ENCODE results near the gene MCL1. TPM values are rescaled to one million over a fixed set of nuclear protein-coding genes. Genes with fewer than 3 reads are reported as not detected.

The MCL1 gene
- total RNA-seq, 1 donor from 2014 or later: 233 TPM

DNA sequence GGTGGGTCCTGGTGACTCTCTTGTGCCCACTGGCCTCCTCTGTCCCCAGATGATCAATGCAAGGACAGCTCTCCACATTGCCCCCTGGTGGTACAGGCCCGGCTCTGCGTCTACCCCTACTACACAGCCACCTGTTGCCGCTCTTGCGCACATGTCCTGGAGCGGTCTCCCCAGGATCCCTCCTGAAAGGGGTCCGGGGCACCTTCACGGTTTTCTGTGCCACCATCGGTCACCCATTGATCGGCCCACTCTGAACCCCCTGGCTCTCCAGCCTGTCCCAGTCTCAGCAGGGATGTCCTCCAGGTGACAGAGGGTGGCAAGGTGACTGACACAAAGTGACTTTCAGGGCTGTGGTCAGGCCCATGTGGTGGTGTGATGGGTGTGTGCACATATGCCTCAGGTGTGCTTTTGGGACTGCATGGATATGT, 19.4 kb downstream of the MCL1 start:
- H3K9me3 Mint-ChIP-seq: no peaks in the 10 kb centered on the region
- intact Hi-C loops (cut with micrococcal nuclease): loop anchor here (1.0 to 10.0 kb wide), 5 partner anchors 43 to 447 kb away; partner anchors contain the start of genes CTSS, ENSA, FALEC and MINDY1
- H3K4me3 Mint-ChIP-seq: peak overlapping the region; percentile 96
- DNase-seq (peak; percentile 69), ATAC-seq (ENCODE audit: low read depth) (no peak)
- TF ChIP-seq, protein P1, sequence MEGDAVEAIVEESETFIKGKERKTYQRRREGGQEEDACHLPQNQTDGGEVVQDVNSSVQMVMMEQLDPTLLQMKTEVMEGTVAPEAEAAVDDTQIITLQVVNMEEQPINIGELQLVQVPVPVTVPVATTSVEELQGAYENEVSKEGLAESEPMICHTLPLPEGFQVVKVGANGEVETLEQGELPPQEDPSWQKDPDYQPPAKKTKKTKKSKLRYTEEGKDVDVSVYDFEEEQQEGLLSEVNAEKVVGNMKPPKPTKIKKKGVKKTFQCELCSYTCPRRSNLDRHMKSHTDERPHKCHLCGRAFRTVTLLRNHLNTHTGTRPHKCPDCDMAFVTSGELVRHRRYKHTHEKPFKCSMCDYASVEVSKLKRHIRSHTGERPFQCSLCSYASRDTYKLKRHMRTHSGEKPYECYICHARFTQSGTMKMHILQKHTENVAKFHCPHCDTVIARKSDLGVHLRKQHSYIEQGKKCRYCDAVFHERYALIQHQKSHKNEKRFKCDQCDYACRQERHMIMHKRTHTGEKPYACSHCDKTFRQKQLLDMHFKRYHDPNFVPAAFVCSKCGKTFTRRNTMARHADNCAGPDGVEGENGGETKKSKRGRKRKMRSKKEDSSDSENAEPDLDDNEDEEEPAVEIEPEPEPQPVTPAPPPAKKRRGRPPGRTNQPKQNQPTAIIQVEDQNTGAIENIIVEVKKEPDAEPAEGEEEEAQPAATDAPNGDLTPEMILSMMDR (IDR thresholded peaks at IDR 0.05): peak; percentile 91
- CTCF ChIA-PET: interaction anchor here (0.6 to 13.3 kb wide), 25 partner anchors 8 to 446 kb away, joined by 3 to 358 read pairs (median 4); partner anchors contain the start of genes ENSA, FALEC, MCL1 and MINDY1
- peak overlapping the region; percentile 50 for H3K27ac Mint-ChIP-seq
- H3K36me3 Mint-ChIP-seq (ENCODE audit: low read depth): no peaks in the 10 kb centered on the region
- POLR2A ChIA-PET: interaction anchor here (0.6 to 14.0 kb wide), 7 partner anchors 9 to 137 kb away, joined by 3 to 1106 read pairs (median 11); partner anchors contain the start of genes ADAMTSL4, ENSA, GOLPH3L and MCL1
- H3K4me1 Mint-ChIP-seq: peaks cover 46% of the 10 kb centered on the region
- H3K27me3 Mint-ChIP-seq: no peaks in the 10 kb centered on the region

DNA sequence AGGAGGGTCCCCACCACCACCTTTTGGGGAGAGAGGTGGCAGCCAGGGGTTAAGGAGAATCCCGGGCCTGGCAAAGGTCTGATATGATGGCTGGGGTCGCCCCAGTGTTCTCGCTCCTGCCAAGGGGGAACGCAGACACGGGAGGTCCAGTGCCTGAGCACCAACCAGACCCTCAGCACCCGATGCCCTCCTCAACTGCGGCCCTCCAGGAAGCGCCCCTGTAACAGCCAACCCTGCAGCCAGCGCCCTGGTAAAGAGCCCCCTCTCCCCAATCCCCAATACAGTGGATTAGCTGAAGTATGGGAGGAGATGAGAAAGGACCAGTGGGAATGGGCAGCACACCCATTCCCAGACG, 19.8 kb downstream of the MCL1 start:
- ChIA-PET POLR2A (interaction anchor here (0.6 to 14.0 kb wide), 6 partner anchors 8 to 69 kb away, joined by 3 to 1106 read pairs (median 100); partner anchors contain the start of genes ADAMTSL4, ENSA and MCL1), CTCF (interaction anchor here (0.6 to 13.3 kb wide), 16 partner anchors 8 to 447 kb away, joined by 3 to 358 read pairs (median 4); partner anchors contain the start of genes ENSA, FALEC, MCL1 and MINDY1)
- no peaks in the 10 kb centered on the region for H3K36me3 Mint-ChIP-seq (ENCODE audit: low read depth)
- intact Hi-C loops (cut with micrococcal nuclease): loop anchor here (1.0 to 10.0 kb wide), 5 partner anchors 42 to 448 kb away; partner anchors contain the start of genes CTSS, ENSA, FALEC and MINDY1
- no peak overlapping the region for H3K4me3 Mint-ChIP-seq
- peaks cover 42% of the 10 kb centered on the region for H3K4me1 Mint-ChIP-seq
- H3K27me3 Mint-ChIP-seq: no peaks in the 10 kb centered on the region
- H3K27ac Mint-ChIP-seq: no peak overlapping the region
- no peaks in the 10 kb centered on the region for H3K9me3 Mint-ChIP-seq
- TF ChIP-seq, protein P1 (IDR thresholded peaks at IDR 0.05): no peak
- ATAC-seq (ENCODE audit: low read depth) (no peak), DNase-seq (no peak)

DNA sequence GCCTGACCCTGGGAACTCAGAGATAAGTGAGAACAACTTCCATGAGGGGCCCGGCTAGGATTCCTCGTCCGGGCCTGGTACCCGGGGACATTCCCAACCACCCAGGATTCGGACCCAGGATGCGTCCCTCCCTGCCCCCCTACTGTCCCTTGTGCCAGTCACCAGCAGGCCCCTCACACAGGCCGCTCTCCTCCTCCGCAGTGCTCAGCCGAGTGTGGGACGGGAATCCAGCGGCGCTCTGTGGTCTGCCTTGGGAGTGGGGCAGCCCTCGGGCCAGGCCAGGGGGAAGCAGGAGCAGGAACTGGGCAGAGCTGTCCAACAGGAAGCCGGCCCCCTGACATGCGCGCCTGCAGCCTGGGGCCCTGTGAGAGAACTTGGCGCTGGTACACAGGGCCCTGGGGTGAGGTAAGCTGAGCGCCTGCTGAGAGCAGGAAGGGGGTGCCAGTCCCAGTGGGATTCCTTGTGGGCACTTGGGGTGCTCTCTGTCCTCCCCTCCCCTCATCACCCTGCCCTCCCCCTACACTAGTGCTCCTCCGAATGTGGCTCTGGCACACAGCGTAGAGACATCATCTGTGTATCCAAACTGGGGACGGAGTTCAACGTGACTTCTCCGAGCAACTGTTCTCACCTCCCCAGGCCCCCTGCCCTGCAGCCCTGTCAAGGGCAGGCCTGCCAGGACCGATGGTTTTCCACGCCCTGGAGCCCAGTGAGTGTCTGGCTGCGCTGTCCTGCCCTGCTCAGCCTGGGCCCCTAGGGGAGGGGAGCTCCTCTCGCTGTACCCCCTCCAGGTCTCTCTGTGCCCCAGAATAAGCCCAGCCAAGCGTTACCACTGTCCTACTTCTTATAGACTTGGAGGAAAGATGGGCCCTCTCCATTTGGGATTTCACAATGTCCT, 20.4 kb downstream of the MCL1 start:
- ChIA-PET POLR2A (interaction anchor here (0.6 to 14.0 kb wide), 7 partner anchors 10 to 583 kb away, joined by 3 to 1106 read pairs (median 11); partner anchors contain the start of genes ADAMTSL4, ENSA and MCL1), CTCF (interaction anchor here (0.7 to 13.3 kb wide), 13 partner anchors 8 to 447 kb away, joined by 3 to 358 read pairs (median 4); partner anchors contain the start of genes ENSA, FALEC, MCL1 and MINDY1)
- H3K4me3 Mint-ChIP-seq: no peak overlapping the region
- intact Hi-C loops (cut with micrococcal nuclease): no loop called here
- TF ChIP-seq, protein P1 (IDR thresholded peaks at IDR 0.05): no peak
- H3K4me1 Mint-ChIP-seq: peaks cover 36% of the 10 kb centered on the region
- ATAC-seq (ENCODE audit: low read depth) (no peak), DNase-seq (no peak)
- no peaks in the 10 kb centered on the region for H3K27me3 Mint-ChIP-seq
- H3K9me3 Mint-ChIP-seq: no peaks in the 10 kb centered on the region
- H3K27ac Mint-ChIP-seq: no peak overlapping the region
- no peaks in the 10 kb centered on the region for H3K36me3 Mint-ChIP-seq (ENCODE audit: low read depth)

DNA sequence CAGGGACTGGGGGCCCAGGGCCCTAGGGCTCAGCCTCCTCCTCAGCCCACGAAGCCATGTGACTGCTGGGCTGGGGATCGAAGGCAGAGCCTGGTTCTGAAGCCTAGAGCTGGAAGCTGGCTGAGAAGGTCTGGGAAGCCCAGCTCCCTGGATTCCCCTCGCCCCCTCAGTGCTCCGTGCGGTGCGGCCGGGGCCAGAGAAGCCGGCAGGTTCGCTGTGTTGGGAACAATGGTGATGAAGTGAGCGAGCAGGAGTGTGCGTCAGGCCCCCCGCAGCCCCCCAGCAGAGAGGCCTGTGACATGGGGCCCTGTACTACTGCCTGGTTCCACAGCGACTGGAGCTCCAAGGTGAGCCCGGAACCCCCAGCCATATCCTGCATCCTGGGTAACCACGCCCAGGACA, 21.1 kb downstream of the MCL1 start:
- DNase-seq: no peak
- H3K4me1 Mint-ChIP-seq: peaks cover 29% of the 10 kb centered on the region
- no peaks in the 10 kb centered on the region for H3K27me3 Mint-ChIP-seq
- no peaks in the 10 kb centered on the region for H3K9me3 Mint-ChIP-seq
- no peaks in the 10 kb centered on the region for H3K36me3 Mint-ChIP-seq (ENCODE audit: low read depth)
- TF ChIP-seq, protein P1 (IDR thresholded peaks at IDR 0.05): no peak
- intact Hi-C loops (cut with micrococcal nuclease): no loop called here
- CTCF ChIA-PET: interaction anchor here (1.0 to 13.3 kb wide), 4 partner anchors 10 to 93 kb away, joined by 3 to 358 read pairs (median 100); partner anchors contain the start of gene MCL1
- POLR2A ChIA-PET: interaction anchor here (0.6 to 14.0 kb wide), 3 partner anchors 18 to 584 kb away, joined by 3 to 1106 read pairs (median 3); partner anchors contain the start of gene MCL1
- ATAC-seq (ENCODE audit: low read depth): no peak
- no peak overlapping the region for H3K27ac Mint-ChIP-seq
- H3K4me3 Mint-ChIP-seq: no peak overlapping the region
